Mucosa of rectum (tissue), 2 donors: Measurements from ENCODE around the gene PPP1R14C.

Experiments used
- H3K27ac ChIP-seq, 2 donors: one replicate each; pipeline ENCODE4 v1.7.0; 2013; ENCODE audit warnings: inconsistent platforms in 2 of 2, low read depth in 2 of 2, low read length in 2 of 2
- H3K27me3 ChIP-seq, 2 donors: one replicate each; pipeline ENCODE4 v1.7.0; 2013; ENCODE audit warnings: low read length in 2 of 2; ENCODE audit not compliant: control insufficient read depth in 2 of 2, insufficient read depth in 2 of 2
- H3K36me3 ChIP-seq, 2 donors: one replicate each; pipeline ENCODE4 v1.7.0; 2013; ENCODE audit warnings: low read length in 2 of 2; ENCODE audit not compliant: control insufficient read depth in 2 of 2, insufficient read depth in 2 of 2
- H3K4me1 ChIP-seq, 2 donors: one replicate each; pipeline ENCODE4 v1.7.0; 2013; ENCODE audit warnings: low read length in 2 of 2, mild to moderate bottlenecking in 1 of 2; ENCODE audit not compliant: control insufficient read depth in 2 of 2, insufficient read depth in 2 of 2
- H3K4me3 ChIP-seq, 2 donors: one replicate each; pipeline ENCODE4 v1.7.0; 2013; ENCODE audit warnings: low read length in 2 of 2
- H3K9ac ChIP-seq, 2 donors: one replicate each; pipeline ENCODE4 v1.7.0; 2013; ENCODE audit warnings: low read length in 2 of 2, low read depth in 1 of 2, mild to moderate bottlenecking in 1 of 2
- H3K9me3 ChIP-seq, 2 donors: one replicate each; pipeline ENCODE4 v1.7.0; 2013; ENCODE audit warnings: low read length in 2 of 2; ENCODE audit not compliant: control insufficient read depth in 2 of 2
- donor health status: healthy.
- donor health status: Normal muscosa, but diverticular disease.

Gene PPP1R14C, protein sequence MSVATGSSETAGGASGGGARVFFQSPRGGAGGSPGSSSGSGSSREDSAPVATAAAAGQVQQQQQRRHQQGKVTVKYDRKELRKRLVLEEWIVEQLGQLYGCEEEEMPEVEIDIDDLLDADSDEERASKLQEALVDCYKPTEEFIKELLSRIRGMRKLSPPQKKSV

DNA sequence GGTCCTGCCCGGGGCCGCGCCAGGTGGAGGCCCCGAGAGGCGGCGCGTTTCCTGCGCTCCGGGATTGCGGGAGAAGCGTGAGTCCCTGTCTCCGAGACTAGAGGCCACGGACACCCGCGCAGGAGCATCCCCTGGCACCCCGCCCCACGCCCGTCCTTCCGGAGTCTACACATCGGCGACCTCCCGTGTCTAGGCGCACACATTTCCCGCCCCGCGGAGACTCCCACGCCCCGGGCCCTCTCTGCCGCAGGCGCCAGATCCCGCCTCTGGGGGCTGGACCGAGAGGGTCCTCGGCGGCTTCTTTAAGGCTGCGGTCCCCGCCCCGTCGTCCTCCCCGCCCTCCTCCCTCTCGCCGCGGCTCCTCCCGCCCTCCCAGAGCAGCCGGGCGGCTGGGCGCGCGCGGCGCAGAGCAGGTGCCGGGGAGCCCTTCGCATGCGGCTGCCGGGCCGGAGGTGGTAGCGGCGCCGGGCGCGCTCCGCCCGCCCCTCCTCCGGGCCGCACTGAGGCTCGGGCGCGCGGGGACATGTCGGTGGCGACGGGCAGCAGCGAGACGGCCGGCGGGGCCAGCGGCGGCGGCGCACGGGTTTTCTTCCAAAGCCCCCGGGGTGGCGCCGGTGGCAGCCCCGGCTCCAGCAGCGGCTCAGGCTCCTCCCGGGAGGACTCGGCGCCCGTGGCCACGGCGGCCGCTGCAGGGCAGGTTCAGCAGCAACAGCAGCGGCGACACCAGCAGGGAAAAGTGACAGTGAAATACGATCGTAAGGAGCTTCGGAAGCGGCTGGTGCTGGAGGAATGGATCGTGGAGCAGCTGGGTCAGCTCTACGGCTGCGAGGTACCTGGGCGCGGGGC is at the start of gene PPP1R14C:
PPP1R14C (plus strand) TSS at position 375 of the 846 bp plus-strand sequence; CDS start at position 524, 149 bp downstream.
- Histone ChIP-seq H3K9me3 (no peaks in the 10 kb centered on the region), H3K9ac (peak within 1 kb of the TSS; percentile 68 to 87), H3K4me1 (peaks cover 16 to 27% of the 10 kb centered on the region in 2 donors), H3K27me3 (peaks cover 10 to 11% of the 10 kb centered on the region in 2 donors), H3K4me3 (peak within 1 kb of the TSS; percentile 73 to 77), H3K27ac (peak within 1 kb of the TSS; percentile 63 to 70), H3K36me3 (no peaks in the 10 kb centered on the region)

DNA sequence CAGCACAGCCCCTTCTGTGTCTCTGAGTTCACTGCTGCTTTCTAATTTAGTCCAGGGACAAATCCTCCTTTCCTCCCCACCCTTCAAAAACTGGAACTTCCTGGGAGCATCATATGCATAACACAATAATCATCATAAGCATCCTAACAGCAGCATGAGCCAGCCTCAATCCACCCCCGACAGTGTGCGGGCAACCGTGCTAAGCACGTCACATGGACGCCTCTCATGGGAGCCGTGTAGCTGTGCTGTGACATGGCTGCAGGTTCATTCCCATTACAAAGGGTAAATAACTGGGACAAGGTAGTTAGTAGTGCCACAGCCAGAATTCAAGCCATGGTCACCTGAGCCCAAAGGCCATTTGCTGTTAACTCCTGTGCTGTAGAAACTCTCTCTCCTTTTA is 49.4 kb upstream of the PPP1R14C start:
- Histone ChIP-seq H3K9me3 (no peaks in the 10 kb centered on the region), H3K27me3 (peaks cover 4 to 7% of the 10 kb centered on the region in 2 donors), H3K36me3 (no peaks in the 10 kb centered on the region), H3K27ac (no peak overlapping the region), H3K4me3 (no peak overlapping the region), H3K9ac (no peak overlapping the region), H3K4me1 (no peaks in the 10 kb centered on the region)

DNA sequence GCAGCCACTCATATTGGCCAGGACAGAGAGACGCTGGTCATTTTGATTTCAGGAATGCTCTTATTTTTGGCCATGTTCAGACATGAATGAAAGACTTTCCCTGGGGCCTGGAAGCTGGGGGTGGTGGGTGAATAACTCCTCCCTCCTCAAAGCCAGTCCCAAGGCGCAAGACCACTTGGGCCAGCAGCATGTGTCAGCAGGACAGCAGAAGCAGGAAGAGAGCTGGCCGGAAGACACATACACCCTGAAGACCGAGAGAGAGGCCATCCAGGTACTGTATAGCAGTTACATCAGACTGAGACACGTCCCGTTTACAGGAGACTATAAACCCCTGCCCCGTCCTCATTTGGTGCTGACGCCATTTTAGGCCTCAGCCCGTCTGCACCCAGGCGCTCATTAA is 44.7 kb upstream of the PPP1R14C start:
- Histone ChIP-seq H3K27me3 (peaks cover 4 to 8% of the 10 kb centered on the region in 2 donors), H3K36me3 (no peaks in the 10 kb centered on the region), H3K27ac (no peak overlapping the region), H3K4me3 (no peak overlapping the region), H3K4me1 (no peaks in the 10 kb centered on the region), H3K9me3 (no peaks in the 10 kb centered on the region), H3K9ac (no peak overlapping the region)

DNA sequence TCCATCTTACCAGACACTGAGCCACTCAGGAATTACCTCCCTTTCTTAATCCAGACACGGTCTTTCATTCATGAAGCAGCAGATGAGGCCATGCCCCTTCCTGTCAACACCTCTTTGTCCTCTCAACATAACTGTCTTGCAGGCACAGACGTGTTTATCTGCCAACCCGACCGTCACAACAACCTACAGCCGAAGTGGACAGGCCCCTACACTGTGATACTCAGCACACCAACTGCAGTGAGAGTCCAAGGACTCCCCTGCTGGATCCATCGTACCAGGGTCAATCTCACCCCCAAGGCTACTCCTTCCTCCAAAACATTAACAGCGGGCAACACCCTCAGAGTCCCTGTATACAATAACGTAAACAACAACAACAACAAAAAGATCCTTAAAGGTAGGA is 43.3 kb upstream of the PPP1R14C start:
- H3K9ac ChIP-seq, result no peak overlapping the region
- no peaks in the 10 kb centered on the region for H3K4me1 ChIP-seq
- H3K9me3 ChIP-seq, result no peaks in the 10 kb centered on the region
- peaks cover 4 to 8% of the 10 kb centered on the region in 2 donors for H3K27me3 ChIP-seq
- no peak overlapping the region for H3K4me3 ChIP-seq
- no peak overlapping the region for H3K27ac ChIP-seq
- no peaks in the 10 kb centered on the region for H3K36me3 ChIP-seq

DNA sequence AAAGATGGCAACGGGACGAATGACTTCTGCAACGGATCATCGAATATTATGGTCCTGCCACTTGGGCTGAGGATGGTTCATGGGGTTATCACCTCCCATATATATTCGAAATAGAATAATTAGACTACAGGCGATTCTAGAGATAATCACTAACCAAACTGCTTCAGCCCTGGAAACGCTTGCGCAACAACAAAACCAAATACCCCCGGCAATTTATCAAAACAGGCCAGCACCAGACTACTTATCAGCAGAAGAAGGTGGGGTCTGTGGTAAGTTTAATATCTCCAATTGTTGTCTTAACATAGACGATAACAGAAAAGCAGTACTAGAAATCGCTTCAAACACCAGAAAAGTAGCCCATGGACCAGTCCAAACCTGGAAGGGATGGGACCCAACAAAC is 42.9 kb upstream of the PPP1R14C start:
- no peak overlapping the region for H3K9ac ChIP-seq
- peaks cover 4 to 8% of the 10 kb centered on the region in 2 donors for H3K27me3 ChIP-seq
- H3K36me3 ChIP-seq, result no peaks in the 10 kb centered on the region
- no peaks in the 10 kb centered on the region for H3K4me1 ChIP-seq
- no peak overlapping the region for H3K27ac ChIP-seq
- H3K9me3 ChIP-seq, result no peaks in the 10 kb centered on the region
- H3K4me3 ChIP-seq, result no peak overlapping the region

DNA sequence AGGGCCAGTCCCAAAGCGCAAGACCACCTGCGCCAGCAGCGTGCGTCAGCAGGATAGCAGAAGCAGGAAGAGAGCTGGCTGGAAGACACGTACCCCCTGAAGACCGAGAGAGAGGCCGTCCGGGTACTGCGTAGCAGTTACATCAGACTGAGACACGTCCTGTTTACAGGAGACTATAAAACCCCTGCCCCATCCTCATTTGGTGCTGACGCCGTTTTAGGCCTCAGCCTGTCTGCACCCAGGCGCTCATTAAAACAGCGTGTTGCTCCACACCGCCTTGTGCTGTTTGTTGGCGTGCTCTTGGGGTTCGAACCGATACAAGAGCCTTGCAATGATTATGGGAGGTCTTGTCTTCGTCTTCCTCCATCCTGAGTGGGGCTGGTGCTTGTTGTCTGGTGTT is 42.1 kb upstream of the PPP1R14C start:
- no peak overlapping the region for H3K9ac ChIP-seq
- H3K27me3 ChIP-seq, result peaks cover 4 to 7% of the 10 kb centered on the region in 2 donors
- no peak overlapping the region for H3K4me3 ChIP-seq
- H3K27ac ChIP-seq, result no peak overlapping the region
- no peaks in the 10 kb centered on the region for H3K36me3 ChIP-seq
- no peaks in the 10 kb centered on the region for H3K9me3 ChIP-seq
- no peaks in the 10 kb centered on the region for H3K4me1 ChIP-seq

DNA sequence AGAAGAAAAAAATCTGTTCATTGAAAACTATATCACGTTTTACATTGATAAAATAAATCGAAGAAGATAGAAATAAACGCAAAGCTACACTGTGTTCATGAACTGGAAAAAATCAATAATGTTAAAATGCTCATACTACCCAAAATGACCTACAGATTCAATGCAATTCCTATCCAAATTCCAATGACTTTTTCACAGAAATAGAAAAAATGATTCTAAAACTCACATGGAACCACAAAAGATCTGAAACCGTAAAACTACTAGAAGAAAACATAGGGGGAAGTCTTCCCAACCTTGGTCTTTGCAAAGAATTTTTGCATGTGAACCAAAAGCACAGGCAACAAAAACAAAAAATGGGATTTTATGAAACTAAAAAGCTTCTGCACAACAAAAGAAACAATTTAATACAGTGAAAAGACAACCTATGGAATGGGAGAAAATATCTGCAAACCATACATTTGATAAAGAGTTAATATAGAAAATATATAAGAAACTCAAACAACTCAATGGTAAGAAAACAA is 40.0 kb upstream of the PPP1R14C start:
- Histone ChIP-seq H3K4me1 (peaks cover 0 to 2% of the 10 kb centered on the region in 2 donors), H3K27ac (no peak overlapping the region), H3K27me3 (peaks cover 0 to 5% of the 10 kb centered on the region in 2 donors), H3K4me3 (no peak overlapping the region), H3K36me3 (no peaks in the 10 kb centered on the region), H3K9me3 (no peaks in the 10 kb centered on the region), H3K9ac (no peak overlapping the region)

DNA sequence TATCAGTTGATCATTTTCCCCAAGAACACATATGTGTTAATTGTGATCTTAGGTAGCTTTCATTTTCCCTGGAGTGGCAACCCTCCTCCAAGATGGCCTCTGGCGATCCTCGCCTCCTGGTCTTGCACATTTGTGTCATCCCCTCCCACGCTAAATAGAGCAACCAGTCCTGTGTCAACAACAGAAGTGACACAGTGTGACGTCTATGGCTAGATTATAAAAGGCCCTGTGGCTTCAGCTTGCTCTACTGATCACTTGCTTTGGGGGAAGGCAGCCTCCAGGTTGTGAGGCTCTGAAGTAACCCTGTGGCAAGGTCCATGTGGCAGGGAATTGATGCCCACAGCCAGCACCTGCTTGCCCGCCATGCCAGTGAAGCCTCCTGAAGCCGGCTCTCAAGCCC is 30.6 kb upstream of the PPP1R14C start:
- no peaks in the 10 kb centered on the region for H3K36me3 ChIP-seq

DNA sequence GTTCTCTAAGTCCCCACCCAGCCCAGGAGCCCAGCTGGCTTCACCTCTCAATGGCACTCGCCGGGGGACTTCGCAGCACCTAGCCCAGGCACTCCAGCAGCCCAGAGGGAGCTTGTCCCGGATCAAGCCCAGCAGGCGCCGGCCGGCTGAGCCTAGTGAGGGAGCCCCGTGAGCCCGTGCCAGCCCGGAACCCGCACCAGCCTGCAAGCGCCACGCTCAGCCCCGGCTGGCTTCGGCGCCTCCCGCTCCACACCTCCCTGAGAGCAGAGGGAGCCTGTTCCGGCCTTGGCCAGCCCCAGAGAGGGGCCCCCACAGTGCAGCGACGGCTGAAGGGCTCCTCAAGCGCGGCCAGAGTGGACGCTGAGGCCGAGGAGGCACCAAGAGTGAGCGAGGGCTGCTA is 27.1 kb upstream of the PPP1R14C start:
- Histone ChIP-seq H3K4me1 (no peaks in the 10 kb centered on the region), H3K27me3 (peaks cover 0 to 3% of the 10 kb centered on the region in 2 donors), H3K27ac (no peak overlapping the region), H3K9ac (no peak overlapping the region), H3K4me3 (no peak overlapping the region), H3K9me3 (no peaks in the 10 kb centered on the region), H3K36me3 (no peaks in the 10 kb centered on the region)

More for the DNA sequence above, 30.6 kb upstream of the PPP1R14C start:
- Histone ChIP-seq H3K4me3 (no peak overlapping the region), H3K4me1 (peaks cover 0 to 2% of the 10 kb centered on the region in 2 donors), H3K9me3 (no peaks in the 10 kb centered on the region), H3K9ac (no peak overlapping the region), H3K27me3 (peaks cover 0 to 3% of the 10 kb centered on the region in 2 donors), H3K27ac (no peak overlapping the region)

DNA sequence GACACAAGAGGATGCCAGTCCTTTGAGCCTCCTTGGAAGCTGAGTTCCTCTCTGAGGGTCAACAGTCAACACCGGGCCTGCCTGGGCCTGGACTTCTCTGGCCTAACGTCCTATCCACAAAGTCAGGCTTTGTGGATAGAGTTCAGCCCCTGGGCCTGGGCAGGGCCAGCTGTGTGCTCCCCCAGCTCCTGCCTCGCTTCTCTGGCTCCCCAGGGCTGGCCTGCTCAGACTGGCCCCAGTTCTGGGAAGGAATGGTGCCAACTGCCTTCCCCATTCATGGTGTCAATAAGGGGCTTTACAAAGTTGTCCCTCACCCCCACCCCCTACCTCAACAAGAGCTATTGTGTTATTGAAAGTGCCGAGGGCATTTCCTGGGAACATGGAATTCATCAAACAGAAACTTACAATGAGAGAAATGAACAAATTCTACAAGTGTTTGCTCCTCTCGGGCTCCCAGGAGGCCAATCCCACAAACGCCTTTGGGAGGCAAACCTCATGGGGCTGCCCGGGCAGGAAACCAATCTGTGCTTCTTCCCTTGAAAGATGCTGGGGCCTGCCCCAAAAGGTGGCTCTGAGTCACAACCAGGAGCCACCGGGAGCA is 26.5 kb upstream of the PPP1R14C start:
- Histone ChIP-seq H3K9ac (no peak overlapping the region), H3K27me3 (peaks cover 0 to 1% of the 10 kb centered on the region in 2 donors), H3K27ac (no peak overlapping the region), H3K9me3 (no peaks in the 10 kb centered on the region), H3K36me3 (no peaks in the 10 kb centered on the region), H3K4me3 (no peak overlapping the region), H3K4me1 (no peaks in the 10 kb centered on the region)
